A673 (cell line): ENCODE data around the gene RAC2. TPM values are rescaled to one million over a fixed set of nuclear protein-coding genes. Genes with fewer than 3 reads are reported as not detected.

Source experiments
- BruUV-seq: library from RNA; stranded (reverse); fragments of 400-500 nt; replicated peaks from 2 replicates; lab custom pipeline; 2021; lab: Mats Ljungman, UMichigan
- CTCF ChIA-PET: fragments of 300-600 bp; sonication (Branson Sonifier 250); formaldehyde crosslinking; loops from one replicate; lab custom pipeline; 2022; ENCODE audit warnings: antibody characterized with exemption; lab: Charles Lee
- POLR2A ChIA-PET: fragments of 300-600 bp; sonication (Branson Sonifier 250); formaldehyde crosslinking; loops from one replicate; lab custom pipeline; 2022; ENCODE audit warnings: antibody characterized with exemption; ENCODE audit not compliant: low non-redundant PET; lab: Charles Lee
- DNase-seq: peaks from one replicate; pipeline ENCODE4 v3.0.0-alpha.2; 2015; ENCODE audit warnings: low spot score
- H3K27ac ChIP-seq: fragments of 200-600 bp; sonication (generic); 2 replicates; pipeline ENCODE4 v1.5.1; 2016; ENCODE audit warnings: mixed run types, low read depth, mild to moderate bottlenecking, mixed read lengths, antibody characterized with exemption, low read length; ENCODE audit not compliant: poor library complexity, severe bottlenecking
- H3K27me3 ChIP-seq: fragments of 200-600 bp; sonication (generic); replicated peaks from 2 replicates; pipeline ENCODE4 v1.6.1; 2017; ENCODE audit warnings: mixed run types, low read depth, mild to moderate bottlenecking, mixed read lengths, antibody characterized with exemption, low read length; ENCODE audit not compliant: insufficient read depth, poor library complexity
- H3K36me3 ChIP-seq: fragments of 200-600 bp; sonication (generic); 2 replicates; pipeline ENCODE4 v1.6.1; 2016; ENCODE audit warnings: mixed run types, mild to moderate bottlenecking, mixed read lengths, antibody characterized with exemption, low read length; ENCODE audit not compliant: insufficient read depth, poor library complexity, severe bottlenecking
- H3K4me1 ChIP-seq: fragments of 200-600 bp; sonication (generic); 2 replicates; pipeline ENCODE4 v1.6.1; 2017; ENCODE audit warnings: mixed run types, mild to moderate bottlenecking, mixed read lengths, antibody characterized with exemption, low read length; ENCODE audit not compliant: insufficient read depth, poor library complexity, severe bottlenecking
- H3K4me3 ChIP-seq: fragments of 200-600 bp; sonication (generic); 2 replicates; pipeline ENCODE4 v1.5.1; 2016; ENCODE audit warnings: low read depth, mixed run types, mild to moderate bottlenecking, mixed read lengths, low read length; ENCODE audit not compliant: poor library complexity, severe bottlenecking
- H3K9me3 ChIP-seq: fragments of 200-600 bp; sonication (generic); 2 replicates; pipeline ENCODE4 v1.6.1; 2016; ENCODE audit warnings: mixed run types, low read depth, mild to moderate bottlenecking, mixed read lengths, antibody characterized with exemption, low read length; ENCODE audit not compliant: poor library complexity, severe bottlenecking
- EZH2 ChIP-seq: fragments of 200-600 bp; sonication (generic); IDR thresholded peaks from 2 replicates; pipeline ENCODE4 v1.6.1; 2017; ENCODE audit warnings: borderline replicate concordance, low read depth, mild to moderate bottlenecking, mixed read lengths, antibody characterized with exemption, low read length; ENCODE audit not compliant: poor library complexity, severe bottlenecking
- intact Hi-C: fragments of 100-400 bp; cut with micrococcal nuclease; formaldehyde crosslinking; loops from one replicate; pipeline ENCODE4 v1.10.0; 2022; ENCODE audit not compliant: unreplicated experiment
- total RNA-seq: library from RNA; stranded (reverse); gene quantifications from 2 replicates; pipeline ENCODE4 v1.2.3, GENCODE V29; 2021
- TF ChIP-seq, protein P1 (sequence below): fragments of 300-800, 200-600 bp; sonication (generic); conservative IDR thresholded peaks from 2 replicates; pipeline ENCODE4 v1.5.1; 2017; ENCODE audit warnings: low read depth, mild to moderate bottlenecking, antibody characterized with exemption, low read length, moderate library complexity, mixed read lengths

RAC2 gene
- total RNA-seq, 1 experiment from 2014 or later = 4.0 TPM

DNA sequence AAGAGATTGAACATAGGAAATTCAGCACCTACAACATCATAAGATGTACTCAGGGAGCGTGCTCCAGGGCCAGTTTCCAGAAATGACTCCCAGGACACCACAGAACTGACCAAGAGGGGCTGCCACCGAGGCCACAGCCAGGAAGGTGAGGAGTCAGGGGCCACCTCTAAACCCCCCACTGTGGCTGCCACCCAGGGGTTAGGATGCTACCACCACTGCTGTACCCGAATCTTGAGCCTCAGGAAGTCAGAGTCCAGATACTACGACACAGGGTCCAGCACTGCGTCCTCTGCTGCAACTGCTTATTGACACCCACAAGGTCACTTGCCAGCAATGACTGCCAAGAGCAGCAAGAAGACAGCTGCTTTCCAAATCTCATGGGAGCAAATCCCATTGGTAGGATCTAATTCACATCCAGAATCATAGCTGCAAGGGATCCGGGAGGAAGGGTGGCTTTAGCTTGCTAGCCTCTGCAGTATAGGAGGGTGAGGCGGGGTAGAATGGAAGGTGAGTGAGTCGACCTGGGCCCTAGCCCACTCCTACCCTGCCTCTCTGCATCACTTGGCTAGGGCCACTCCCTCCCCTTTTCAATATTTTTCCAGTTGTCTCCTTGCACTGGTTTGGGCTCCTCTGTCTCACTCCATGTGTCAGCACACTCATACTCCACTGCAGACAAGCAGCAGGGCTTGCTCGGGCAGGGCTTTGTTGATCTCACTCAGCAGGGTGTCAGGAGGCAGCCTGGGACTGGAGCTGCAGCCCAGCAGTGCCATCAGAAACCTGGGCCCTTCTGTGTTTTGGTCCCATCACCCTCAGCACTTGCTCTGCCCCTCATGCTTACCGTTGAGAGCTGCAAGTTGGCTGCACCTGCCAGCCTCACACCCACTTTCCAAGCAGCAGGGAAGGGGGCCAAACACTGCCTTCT lies 20.2 kb upstream of the RAC2 start:
- no peak for DNase-seq
- H3K36me3 ChIP-seq = no peaks in the 10 kb centered on the region
- H3K9me3 ChIP-seq = no peaks in the 10 kb centered on the region
- no peak overlapping the region for H3K4me3 ChIP-seq
- CTCF ChIA-PET = no interaction called here
- H3K4me1 ChIP-seq = peaks cover 10% of the 10 kb centered on the region
- no peak overlapping the region for H3K27ac ChIP-seq
- TF ChIP-seq EZH2 = no peak
- TF ChIP-seq, protein P1, sequence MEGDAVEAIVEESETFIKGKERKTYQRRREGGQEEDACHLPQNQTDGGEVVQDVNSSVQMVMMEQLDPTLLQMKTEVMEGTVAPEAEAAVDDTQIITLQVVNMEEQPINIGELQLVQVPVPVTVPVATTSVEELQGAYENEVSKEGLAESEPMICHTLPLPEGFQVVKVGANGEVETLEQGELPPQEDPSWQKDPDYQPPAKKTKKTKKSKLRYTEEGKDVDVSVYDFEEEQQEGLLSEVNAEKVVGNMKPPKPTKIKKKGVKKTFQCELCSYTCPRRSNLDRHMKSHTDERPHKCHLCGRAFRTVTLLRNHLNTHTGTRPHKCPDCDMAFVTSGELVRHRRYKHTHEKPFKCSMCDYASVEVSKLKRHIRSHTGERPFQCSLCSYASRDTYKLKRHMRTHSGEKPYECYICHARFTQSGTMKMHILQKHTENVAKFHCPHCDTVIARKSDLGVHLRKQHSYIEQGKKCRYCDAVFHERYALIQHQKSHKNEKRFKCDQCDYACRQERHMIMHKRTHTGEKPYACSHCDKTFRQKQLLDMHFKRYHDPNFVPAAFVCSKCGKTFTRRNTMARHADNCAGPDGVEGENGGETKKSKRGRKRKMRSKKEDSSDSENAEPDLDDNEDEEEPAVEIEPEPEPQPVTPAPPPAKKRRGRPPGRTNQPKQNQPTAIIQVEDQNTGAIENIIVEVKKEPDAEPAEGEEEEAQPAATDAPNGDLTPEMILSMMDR = no peak
- intact Hi-C loops = loop anchor here (10.0 kb wide), 2 partner anchors 99 to 719 kb away; no protein-coding TSS in a partner anchor
- BruUV-seq = no TSS peak
- POLR2A ChIA-PET = no interaction called here
- no peaks in the 10 kb centered on the region for H3K27me3 ChIP-seq

DNA sequence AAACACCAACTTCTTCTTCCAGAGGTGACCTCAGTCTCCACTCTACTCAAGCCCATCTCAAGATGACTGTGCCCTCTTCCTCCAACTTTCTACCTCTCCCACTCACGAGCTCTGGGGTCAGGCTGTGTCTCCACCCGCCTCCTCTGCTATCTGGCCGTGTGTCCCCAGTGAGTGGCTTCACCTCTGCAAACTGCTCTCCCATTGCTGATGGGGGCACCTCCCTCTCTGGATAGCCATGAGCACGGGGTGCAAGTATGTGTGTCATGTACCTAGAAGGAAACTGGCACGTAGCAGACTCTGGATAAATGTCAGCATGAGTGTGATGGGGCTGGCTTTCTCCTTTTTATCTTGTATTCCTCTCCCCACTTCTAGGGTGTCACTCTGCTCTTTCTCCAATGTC lies 18.3 kb upstream of the RAC2 start:
- DNase-seq = no peak
- intact Hi-C loops = loop anchor here (10.0 kb wide), 2 partner anchors 98 to 718 kb away; no protein-coding TSS in a partner anchor
- POLR2A ChIA-PET = no interaction called here
- Histone ChIP-seq H3K4me1 (peaks cover 15% of the 10 kb centered on the region), H3K27ac (no peak overlapping the region), H3K4me3 (no peak overlapping the region), H3K9me3 (no peaks in the 10 kb centered on the region), H3K36me3 (no peaks in the 10 kb centered on the region), H3K27me3 (no peaks in the 10 kb centered on the region)
- no TSS peak for BruUV-seq
- CTCF ChIA-PET = interaction anchor here (0.7 kb wide), 1 partner anchor 16 kb away, joined by 10 read pairs; no protein-coding TSS in a partner anchor
- TF ChIP-seq EZH2 = no peak
- TF ChIP-seq, protein P1 = no peak

DNA sequence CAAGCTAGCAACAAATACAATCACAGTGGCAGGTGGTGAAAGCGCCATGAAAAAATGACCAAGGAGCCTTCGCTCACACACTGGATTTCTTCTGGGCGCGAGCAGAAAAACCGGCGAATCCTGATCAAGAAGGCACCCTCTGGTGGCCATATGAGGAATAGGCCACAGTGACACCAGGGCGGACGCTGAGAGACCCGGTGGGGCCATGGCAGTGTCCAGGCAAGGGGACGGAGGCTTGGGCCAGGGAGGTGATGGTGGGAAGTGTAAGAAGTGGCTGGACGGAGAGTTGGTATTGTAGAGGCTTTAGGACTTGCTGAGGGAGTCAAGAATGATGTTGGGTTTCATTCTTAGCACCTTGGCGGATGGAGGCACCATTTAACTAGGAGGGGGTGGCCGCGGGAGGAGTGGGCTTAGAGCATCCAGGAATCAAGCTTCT lies 16.9 kb upstream of the RAC2 start:
- CTCF ChIA-PET = interaction anchor here (0.5 to 2.6 kb wide), 5 partner anchors 8 to 281 kb away, joined by 3 to 11 read pairs (median 4); partner anchors contain the start of gene RAC2

More for the DNA sequence above, 16.9 kb upstream of the RAC2 start:
- TF ChIP-seq, protein P1 = peak; percentile 90
- TF ChIP-seq EZH2 = no peak
- intact Hi-C loops = loop anchor here (10.0 kb wide), 2 partner anchors 96 to 716 kb away; no protein-coding TSS in a partner anchor
- no peaks in the 10 kb centered on the region for H3K27me3 ChIP-seq
- no peaks in the 10 kb centered on the region for H3K9me3 ChIP-seq
- H3K36me3 ChIP-seq = no peaks in the 10 kb centered on the region
- H3K4me3 ChIP-seq = no peak overlapping the region
- no TSS peak for BruUV-seq
- peaks cover 15% of the 10 kb centered on the region for H3K4me1 ChIP-seq
- no peak overlapping the region for H3K27ac ChIP-seq
- POLR2A ChIA-PET = no interaction called here
- peak; percentile 58 for DNase-seq
